GM21367 (cell line): ENCODE results near the gene MYH7B.
A peak's percentile ranks its signal among the peaks of the same experiment; 100 is the strongest.

Experiments used
- ATAC-seq: cut with Tn5 transposase; IDR thresholded peaks from one replicate; pipeline ENCODE4 v1.9.1; 2021; ENCODE audit not compliant: unreplicated experiment

Gene MYH7B

GRCh38 chr20:34955231-34956040 is at the start of gene MYH7B, which contains the start of gene GSS:
Gene MYH7B, plus strand, starts transcription at chr20:34955868. Its CDS starts 22,138 bp downstream, at chr20:34978006.
Gene GSS, minus strand, starts transcription at chr20:34955806. Its CDS starts 3,954 bp downstream, at chr20:34951852.
- ATAC-seq = peak; percentile 76

- ATAC-seq = no peak
Measured at GRCh38 chr20:34907616-34908469, 47.8 kb upstream of the MYH7B start.

- ATAC-seq = no peak
Measured at GRCh38 chr20:34915131-34915530, 40.5 kb upstream of the MYH7B start.

GRCh38 chr20:34915749-34916455 is 39.8 kb upstream of the MYH7B start:
- no peak for ATAC-seq

- no peak for ATAC-seq
Measured at GRCh38 chr20:34916774-34917354, 38.8 kb upstream of the MYH7B start.

- ATAC-seq = no peak
Measured at GRCh38 chr20:34920055-34920454, 35.6 kb upstream of the MYH7B start.

GRCh38 chr20:34921436-34921835 is 34.2 kb upstream of the MYH7B start:
- no peak for ATAC-seq

GRCh38 chr20:34922654-34923381 is 32.9 kb upstream of the MYH7B start:
- ATAC-seq = no peak

GRCh38 chr20:34923414-34923813 is 32.3 kb upstream of the MYH7B start:
- ATAC-seq = no peak

GRCh38 chr20:34925341-34925740 is 30.3 kb upstream of the MYH7B start:
- ATAC-seq = no peak

- no peak for ATAC-seq
Measured at GRCh38 chr20:34925981-34926380, 29.7 kb upstream of the MYH7B start.

- no peak for ATAC-seq
Measured at GRCh38 chr20:34926581-34926980, 29.1 kb upstream of the MYH7B start.

GRCh38 chr20:34927736-34928135 is 27.9 kb upstream of the MYH7B start:
- ATAC-seq = no peak

- no peak for ATAC-seq
Measured at GRCh38 chr20:34928411-34928810, 27.3 kb upstream of the MYH7B start.

GRCh38 chr20:34931771-34932170 is 23.9 kb upstream of the MYH7B start:
- no peak for ATAC-seq

GRCh38 chr20:34938466-34939163 is 17.1 kb upstream of the MYH7B start:
- ATAC-seq = no peak

- ATAC-seq = no peak
Measured at GRCh38 chr20:34940081-34940481, 15.6 kb upstream of the MYH7B start.

GRCh38 chr20:34941226-34941625 is 14.4 kb upstream of the MYH7B start:
- no peak for ATAC-seq

- ATAC-seq = no peak
Measured at GRCh38 chr20:34942301-34942700, 13.4 kb upstream of the MYH7B start.
